COLO668 (cell line): ENCODE results near the gene CPED1.
"Not testable (repeated sequence)": the region's sequence is repeated elsewhere in the genome, so short reads cannot be mapped to it uniquely, and the experiment has no call there.

Experiments used
- DNase-seq: peaks from one replicate; lab custom pipeline; 2025; ENCODE audit not compliant: unreplicated experiment; lab: John Stamatoyannopoulos, UW

The CPED1 gene

GRCh38 chr7:121083790-121084251 is 95.3 kb downstream of the CPED1 start:
- no peak for DNase-seq

- DNase-seq = no peak
Observed at GRCh38 chr7:121084256-121084655, 95.7 kb downstream of the CPED1 start.

DNA sequence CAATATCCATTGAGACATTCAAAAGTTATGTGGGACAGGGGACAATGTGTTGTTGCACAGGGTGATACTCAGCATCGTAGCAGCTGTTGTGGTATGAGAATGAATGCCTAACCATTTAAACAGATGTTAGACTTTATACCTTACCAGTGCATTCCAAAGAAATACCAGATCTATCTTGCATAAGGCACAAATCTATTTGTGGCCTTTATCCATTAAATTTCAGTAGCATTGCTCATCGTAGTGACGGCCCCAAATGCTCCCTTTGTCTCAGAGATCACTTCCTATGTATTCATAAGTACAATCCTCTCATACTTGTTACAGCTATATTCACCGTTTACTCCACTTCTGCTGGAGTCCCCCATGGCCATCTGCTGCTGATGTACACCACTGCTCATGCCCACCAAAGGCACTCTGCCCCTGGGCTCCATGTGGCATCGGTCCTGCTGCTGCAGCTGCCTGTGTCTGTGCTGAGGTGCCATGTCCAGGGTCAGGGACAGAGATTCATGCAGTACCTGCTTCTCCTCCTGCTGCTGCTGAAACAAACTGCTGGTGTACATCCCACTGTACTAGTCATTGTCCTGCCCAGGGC is 96.3 kb downstream of the CPED1 start:
- no peak for DNase-seq

- no peak for DNase-seq
Observed at GRCh38 chr7:121085922-121086321, 97.4 kb downstream of the CPED1 start.

- DNase-seq = no peak
Observed at GRCh38 chr7:121088870-121089269, 100.4 kb downstream of the CPED1 start.

GRCh38 chr7:121094829-121095228 is 106.3 kb downstream of the CPED1 start:
- DNase-seq = no peak

GRCh38 chr7:121097577-121097976 is 109.1 kb downstream of the CPED1 start:
- no peak for DNase-seq

GRCh38 chr7:121099572-121099971 is 111.1 kb downstream of the CPED1 start:
- no peak for DNase-seq

GRCh38 chr7:121101083-121101482 is 112.6 kb downstream of the CPED1 start:
- DNase-seq = no peak

DNA sequence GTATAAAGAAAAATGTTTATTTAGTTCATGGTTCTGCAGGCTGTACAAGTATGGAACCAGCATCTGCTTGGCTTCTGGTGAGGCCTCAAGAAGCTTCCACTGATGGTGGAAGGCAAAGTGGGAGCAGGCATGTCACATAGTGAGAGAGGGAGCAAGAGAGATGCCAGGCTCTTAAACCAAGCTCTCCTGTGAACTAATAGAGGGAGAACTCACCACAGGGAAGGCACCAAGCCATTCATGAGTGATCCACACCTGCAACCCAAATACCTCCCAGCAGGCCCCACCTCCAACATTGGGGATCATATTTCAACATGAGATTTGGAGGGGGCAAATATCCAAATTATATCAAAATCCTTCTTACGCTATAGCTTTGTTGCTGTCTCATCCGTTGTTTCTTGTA is 113.1 kb downstream of the CPED1 start:
- DNase-seq = no peak

DNA sequence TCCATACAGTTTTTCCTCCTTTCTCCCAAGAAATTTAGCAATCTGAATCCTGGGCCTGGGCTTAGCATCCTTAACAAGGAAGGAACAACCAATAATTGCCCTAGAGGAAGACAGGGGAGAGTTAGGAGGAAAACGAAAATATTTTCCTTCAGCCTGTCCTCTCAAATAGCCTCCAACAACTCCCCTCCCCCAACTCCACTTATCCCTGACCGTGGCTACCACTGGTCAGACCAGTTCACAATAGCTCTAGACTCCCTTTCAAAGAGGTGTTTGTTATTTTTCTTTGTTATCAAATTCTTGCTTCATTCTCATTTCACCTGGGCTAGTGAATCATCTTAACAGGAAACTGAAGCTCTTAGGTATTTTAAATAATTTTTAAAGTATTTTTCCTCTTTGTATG is 114.1 kb downstream of the CPED1 start:
- peak; percentile 22 for DNase-seq

GRCh38 chr7:121103086-121103485 is 114.6 kb downstream of the CPED1 start:
- DNase-seq = no peak

- DNase-seq = no peak
Observed at GRCh38 chr7:121103579-121103978, 115.1 kb downstream of the CPED1 start.

DNA sequence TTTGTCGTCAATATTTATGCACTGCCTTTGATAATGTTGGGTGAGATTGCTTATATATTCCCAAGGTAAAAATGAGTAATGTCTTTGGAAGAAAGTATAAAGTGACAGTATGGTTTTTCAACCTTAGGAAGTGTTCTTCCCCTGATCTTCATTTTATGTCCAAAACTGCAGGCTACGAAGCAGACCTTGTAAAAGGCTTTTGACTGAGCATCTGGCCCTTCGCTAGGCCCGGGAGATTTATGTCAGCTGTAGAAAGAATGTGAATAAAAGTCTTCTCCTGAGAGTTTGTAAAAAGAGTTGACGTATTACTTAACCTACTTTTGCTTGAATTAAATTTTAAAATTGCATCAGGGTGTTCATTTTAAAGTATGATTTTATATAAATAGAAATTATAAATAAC is 116.8 kb downstream of the CPED1 start:
- DNase-seq = no peak

- DNase-seq = no peak
Observed at GRCh38 chr7:121107923-121108498, 119.5 kb downstream of the CPED1 start.

GRCh38 chr7:121109145-121109544 is 120.6 kb downstream of the CPED1 start:
- no peak for DNase-seq

DNA sequence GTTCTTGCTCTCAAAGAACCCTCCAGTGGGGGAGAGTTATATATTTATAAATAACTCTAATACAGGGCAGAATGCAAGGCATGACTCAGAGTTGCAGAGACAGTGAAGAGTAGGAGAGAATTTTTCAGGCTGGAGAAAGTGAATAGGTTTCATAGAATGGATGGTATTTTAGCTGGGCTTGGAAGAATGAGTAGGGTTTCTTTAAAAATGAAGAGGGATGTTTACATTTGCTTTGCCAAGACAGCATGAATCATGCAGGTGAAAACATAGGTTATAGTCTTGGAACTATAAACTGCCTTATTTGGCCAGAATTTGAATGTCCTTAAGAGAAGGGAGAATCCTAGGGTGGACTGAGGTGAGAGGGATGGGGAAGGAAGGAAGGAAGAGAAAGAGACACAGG is 124.8 kb downstream of the CPED1 start:
- no peak for DNase-seq

GRCh38 chr7:121116396-121116795 is 127.9 kb downstream of the CPED1 start:
- no peak for DNase-seq

DNA sequence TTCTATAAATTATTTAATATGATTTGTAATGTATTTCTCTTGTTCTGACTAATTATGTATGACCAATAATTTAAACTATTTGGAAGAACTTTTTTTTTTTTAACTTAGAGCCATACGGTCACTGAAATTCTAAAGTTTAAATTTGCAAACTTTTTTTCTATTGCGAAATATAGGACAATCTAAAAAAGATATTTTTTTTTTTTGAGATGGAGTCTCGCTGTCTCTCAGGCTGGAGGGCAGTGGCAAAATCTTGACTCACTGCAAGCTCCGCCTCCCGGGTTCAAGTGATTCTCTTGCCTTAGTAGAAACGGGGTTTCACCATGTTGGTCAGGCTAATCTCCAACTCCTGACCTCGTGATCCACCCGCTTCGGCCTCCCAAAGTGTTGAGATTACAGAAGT is 130.5 kb downstream of the CPED1 start:
- DNase-seq = no peak

DNA sequence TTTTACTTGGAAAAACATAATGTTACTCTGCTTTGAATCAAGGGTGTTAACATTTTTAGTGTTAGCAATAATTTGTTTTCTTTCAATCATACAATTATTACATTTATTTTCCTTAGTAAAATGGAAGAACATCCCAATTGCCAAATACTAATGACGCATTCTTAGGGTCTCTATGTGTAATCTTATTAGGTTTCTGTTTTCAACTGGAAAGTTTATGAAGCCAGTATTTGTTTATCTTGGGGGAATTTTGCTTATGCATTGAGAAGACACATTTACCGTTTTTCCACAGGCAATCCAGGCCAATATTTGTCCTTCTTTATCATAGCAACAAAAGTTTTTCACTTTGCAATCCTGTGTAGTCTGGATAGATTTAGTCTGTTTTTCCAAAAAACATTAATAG is 134.5 kb downstream of the CPED1 start:
- no peak for DNase-seq

- DNase-seq = not testable (repeated sequence)
Observed at GRCh38 chr7:121125454-121125853, 136.9 kb downstream of the CPED1 start.

DNA sequence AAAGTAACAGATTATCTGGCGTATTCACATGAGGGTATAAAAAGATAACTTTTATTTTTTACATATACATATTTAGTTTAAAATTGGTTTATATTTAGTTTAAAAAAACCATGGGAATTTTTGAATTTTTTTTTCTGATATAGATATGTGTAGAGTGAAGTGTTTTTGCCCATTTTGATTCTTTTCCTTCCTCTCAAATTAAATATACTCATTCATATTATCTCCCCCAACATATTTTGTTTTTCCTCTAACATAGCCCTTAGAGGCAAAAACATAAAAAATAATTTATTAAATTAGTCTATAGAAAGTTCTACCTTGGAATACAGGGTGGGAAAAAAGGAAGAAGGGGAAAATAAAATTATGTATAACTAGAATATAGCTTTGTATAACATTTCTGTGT is 137.7 kb downstream of the CPED1 start:
- no peak for DNase-seq
